Central memory CD8-positive, alpha-beta T cell (primary cell): ENCODE measurements around the gene CXCL13.

ENCODE experiments used
- ATAC-seq: fragments of 150-1000 bp; cut with Tn5 transposase; replicated peaks from 2 replicates; pipeline ENCODE4 v1.10.0; 2022; ENCODE audit warnings: mild to moderate bottlenecking, moderate FRiP score, moderate number of reproducible peaks; ENCODE audit not compliant: poor library complexity, severe bottlenecking; ENCODE audit errors: extremely low read depth
- DNase-seq, 2 donors: peaks; one replicate each; pipeline ENCODE4 v3.0.0; 2021; ENCODE audit warnings: low spot score in 2 of 2
- H3K27ac Mint-ChIP-seq: one replicate; pipeline ENCODE4 v1.8.0; 2022; ENCODE audit warnings: low read depth, mild to moderate bottlenecking, moderate library complexity, mixed read lengths
- H3K27me3 Mint-ChIP-seq: one replicate; pipeline ENCODE4 v1.8.0; 2022; ENCODE audit warnings: mixed read lengths
- H3K36me3 Mint-ChIP-seq: one replicate; pipeline ENCODE4 v1.8.0; 2022; ENCODE audit warnings: mild to moderate bottlenecking, moderate library complexity, mixed read lengths; ENCODE audit not compliant: insufficient read depth
- H3K4me1 Mint-ChIP-seq: one replicate; pipeline ENCODE4 v1.8.0; 2022; ENCODE audit warnings: mixed read lengths
- H3K4me3 Mint-ChIP-seq: one replicate; pipeline ENCODE4 v1.8.0; 2022; ENCODE audit warnings: mild to moderate bottlenecking, moderate library complexity, mixed read lengths
- H3K9me3 Mint-ChIP-seq: one replicate; pipeline ENCODE4 v1.8.0; 2022; ENCODE audit warnings: mixed read lengths

CXCL13 gene

GRCh38 chr4:77582711-77583110, 22.9 kb upstream of the CXCL13 start:
- peak overlapping the region; percentile 4 for H3K27ac Mint-ChIP-seq
- ATAC-seq, result no peak
- H3K36me3 Mint-ChIP-seq, result peaks cover 4% of the 10 kb centered on the region
- no peaks in the 10 kb centered on the region for H3K9me3 Mint-ChIP-seq
- peaks cover 15% of the 10 kb centered on the region for H3K4me1 Mint-ChIP-seq
- H3K4me3 Mint-ChIP-seq, result no peak overlapping the region
- H3K27me3 Mint-ChIP-seq, result peaks cover 20% of the 10 kb centered on the region
- no peak for DNase-seq

DNA sequence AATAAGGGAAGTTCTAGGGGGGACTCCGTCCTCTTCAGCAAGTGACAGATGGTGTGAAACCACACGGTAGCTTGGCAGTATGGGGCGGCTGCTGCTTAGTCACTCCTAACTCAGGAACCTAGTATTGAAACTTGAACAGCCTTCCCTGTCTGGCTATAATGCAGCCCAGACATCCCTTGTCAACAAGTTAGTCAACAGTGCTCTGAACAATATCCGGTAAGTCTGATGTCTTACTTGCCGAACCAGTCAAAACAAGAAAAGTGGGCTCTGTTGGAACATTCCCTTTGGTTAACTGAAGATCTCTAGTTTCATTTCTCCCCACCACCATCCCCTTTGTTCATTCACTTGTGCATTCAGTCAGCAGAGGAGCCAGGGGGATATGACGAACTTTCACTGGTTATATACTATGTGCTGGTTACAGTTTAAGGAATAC, 18.7 kb upstream of the CXCL13 start:
- DNase-seq, result peak in 1 of 2 donors; percentile 63
- peak; percentile 96 for ATAC-seq
- Mint-ChIP-seq H3K4me1 (peaks cover 15% of the 10 kb centered on the region), H3K27me3 (peaks cover 8% of the 10 kb centered on the region), H3K27ac (peak overlapping the region; percentile 85), H3K36me3 (peaks cover 4% of the 10 kb centered on the region), H3K9me3 (no peaks in the 10 kb centered on the region), H3K4me3 (peak overlapping the region; percentile 31)

- H3K9me3 Mint-ChIP-seq, result no peaks in the 10 kb centered on the region
- H3K36me3 Mint-ChIP-seq, result peaks cover 4% of the 10 kb centered on the region
- DNase-seq, result no peak
These were observed 15.1 kb upstream of the CXCL13 start for GRCh38 chr4:77590482-77590881.

DNA sequence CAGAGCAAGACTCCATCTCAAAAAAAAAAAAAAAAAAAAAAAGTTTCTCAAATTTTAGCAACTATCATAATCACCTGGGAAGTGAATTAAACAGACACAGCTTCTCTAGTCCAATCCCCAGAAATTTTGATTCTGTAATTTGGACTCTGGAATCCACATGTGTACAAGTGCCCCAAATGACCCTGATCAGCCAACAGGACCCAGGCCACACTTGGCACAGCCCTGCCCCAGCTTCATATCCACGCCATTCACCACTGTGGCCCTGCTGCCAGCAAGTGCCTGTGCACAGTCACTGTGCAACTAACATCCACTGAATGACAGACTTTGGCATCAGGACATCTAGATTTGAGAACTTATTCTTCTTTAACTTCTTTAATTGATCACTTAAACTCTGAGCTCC, 14.1 kb upstream of the CXCL13 start:
- no peak overlapping the region for H3K4me3 Mint-ChIP-seq
- ATAC-seq (no peak), DNase-seq (no peak)
- H3K9me3 Mint-ChIP-seq, result no peaks in the 10 kb centered on the region
- no peaks in the 10 kb centered on the region for H3K27me3 Mint-ChIP-seq
- H3K4me1 Mint-ChIP-seq, result peaks cover 38% of the 10 kb centered on the region
- no peak overlapping the region for H3K27ac Mint-ChIP-seq
- H3K36me3 Mint-ChIP-seq, result peaks cover 4% of the 10 kb centered on the region

More at GRCh38 chr4:77590482-77590881, 15.1 kb upstream of the CXCL13 start:
- peaks cover 38% of the 10 kb centered on the region for H3K4me1 Mint-ChIP-seq
- no peak overlapping the region for H3K4me3 Mint-ChIP-seq
- no peaks in the 10 kb centered on the region for H3K27me3 Mint-ChIP-seq
- H3K27ac Mint-ChIP-seq, result no peak overlapping the region
- no peak for ATAC-seq

GRCh38 chr4:77593101-77593500, 12.5 kb upstream of the CXCL13 start:
- peak overlapping the region; percentile 63 for H3K27ac Mint-ChIP-seq
- H3K4me1 Mint-ChIP-seq, result peaks cover 28% of the 10 kb centered on the region
- H3K9me3 Mint-ChIP-seq, result no peaks in the 10 kb centered on the region
- H3K36me3 Mint-ChIP-seq, result no peaks in the 10 kb centered on the region
- no peaks in the 10 kb centered on the region for H3K27me3 Mint-ChIP-seq
- ATAC-seq (no peak), DNase-seq (no peak)
- peak overlapping the region; percentile 46 for H3K4me3 Mint-ChIP-seq

GRCh38 chr4:77593993-77594392, 11.6 kb upstream of the CXCL13 start:
- H3K9me3 Mint-ChIP-seq, result no peaks in the 10 kb centered on the region
- DNase-seq, result no peak
- peak overlapping the region; percentile 46 for H3K4me3 Mint-ChIP-seq
- peaks cover 28% of the 10 kb centered on the region for H3K4me1 Mint-ChIP-seq
- no peaks in the 10 kb centered on the region for H3K36me3 Mint-ChIP-seq
- ATAC-seq, result no peak
- H3K27me3 Mint-ChIP-seq, result no peaks in the 10 kb centered on the region
- peak overlapping the region; percentile 63 for H3K27ac Mint-ChIP-seq

DNA sequence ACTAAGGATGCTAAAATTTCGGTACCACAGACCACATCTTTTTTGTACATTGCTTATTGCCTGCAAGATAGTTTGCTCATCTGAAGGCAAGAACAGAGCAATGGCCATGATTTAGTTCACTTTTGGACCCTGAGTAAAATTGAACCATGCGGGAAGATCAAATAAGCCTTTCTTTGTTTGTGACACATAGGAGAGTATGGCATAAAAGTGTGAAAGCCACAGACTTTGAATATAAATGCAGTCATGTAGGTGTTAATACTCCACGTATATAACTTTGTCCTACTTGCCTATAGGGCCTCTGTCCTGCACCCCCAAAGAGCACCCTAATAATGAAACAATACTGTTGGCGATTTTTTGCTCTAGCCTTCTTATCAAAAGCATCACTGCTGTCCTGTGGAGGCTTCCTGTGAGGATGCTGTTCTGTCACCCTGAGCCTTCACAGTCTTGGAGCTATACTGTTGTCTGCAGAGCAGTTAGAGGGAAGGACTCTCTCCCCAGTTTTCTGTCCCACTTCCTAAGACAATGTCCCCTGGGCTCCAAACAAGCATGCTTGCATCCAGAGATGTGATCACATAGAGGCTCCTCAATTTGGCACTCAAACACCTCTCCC, 10.2 kb upstream of the CXCL13 start:
- ATAC-seq (peak; percentile 37), DNase-seq (no peak)
- H3K27me3 Mint-ChIP-seq, result no peaks in the 10 kb centered on the region
- no peaks in the 10 kb centered on the region for H3K9me3 Mint-ChIP-seq
- H3K27ac Mint-ChIP-seq, result no peak overlapping the region
- no peaks in the 10 kb centered on the region for H3K36me3 Mint-ChIP-seq
- peaks cover 28% of the 10 kb centered on the region for H3K4me1 Mint-ChIP-seq
- peak overlapping the region; percentile 19 for H3K4me3 Mint-ChIP-seq

- no peak overlapping the region for H3K4me3 Mint-ChIP-seq
- H3K36me3 Mint-ChIP-seq, result no peaks in the 10 kb centered on the region
- DNase-seq (no peak), ATAC-seq (no peak)
- peaks cover 12% of the 10 kb centered on the region for H3K4me1 Mint-ChIP-seq
- H3K9me3 Mint-ChIP-seq, result no peaks in the 10 kb centered on the region
- no peaks in the 10 kb centered on the region for H3K27me3 Mint-ChIP-seq
- H3K27ac Mint-ChIP-seq, result no peak overlapping the region
These were observed 6.2 kb upstream of the CXCL13 start for GRCh38 chr4:77599378-77599777.

GRCh38 chr4:77600521-77601451, 4.8 kb upstream of the CXCL13 start:
- Mint-ChIP-seq H3K36me3 (no peaks in the 10 kb centered on the region), H3K27me3 (no peaks in the 10 kb centered on the region), H3K4me3 (no peak overlapping the region), H3K4me1 (peaks cover 2% of the 10 kb centered on the region), H3K9me3 (no peaks in the 10 kb centered on the region), H3K27ac (no peak overlapping the region)
- DNase-seq (no peak), ATAC-seq (no peak)

- DNase-seq (no peak), ATAC-seq (no peak)
- no peak overlapping the region for H3K4me3 Mint-ChIP-seq
- no peaks in the 10 kb centered on the region for H3K9me3 Mint-ChIP-seq
- no peaks in the 10 kb centered on the region for H3K36me3 Mint-ChIP-seq
- no peak overlapping the region for H3K27ac Mint-ChIP-seq
- no peaks in the 10 kb centered on the region for H3K27me3 Mint-ChIP-seq
- H3K4me1 Mint-ChIP-seq, result no peaks in the 10 kb centered on the region
These were observed 3.9 kb upstream of the CXCL13 start for GRCh38 chr4:77601614-77602187.

- no peak overlapping the region for H3K4me3 Mint-ChIP-seq
- no peak for ATAC-seq
- H3K9me3 Mint-ChIP-seq, result no peaks in the 10 kb centered on the region
- no peak for DNase-seq
- no peak overlapping the region for H3K27ac Mint-ChIP-seq
- peaks cover 1% of the 10 kb centered on the region for H3K36me3 Mint-ChIP-seq
- peaks cover 39% of the 10 kb centered on the region for H3K27me3 Mint-ChIP-seq
- H3K4me1 Mint-ChIP-seq, result peaks cover under 1% of the 10 kb centered on the region
These were observed 7.6 kb downstream of the CXCL13 start for GRCh38 chr4:77613267-77613666.

DNA sequence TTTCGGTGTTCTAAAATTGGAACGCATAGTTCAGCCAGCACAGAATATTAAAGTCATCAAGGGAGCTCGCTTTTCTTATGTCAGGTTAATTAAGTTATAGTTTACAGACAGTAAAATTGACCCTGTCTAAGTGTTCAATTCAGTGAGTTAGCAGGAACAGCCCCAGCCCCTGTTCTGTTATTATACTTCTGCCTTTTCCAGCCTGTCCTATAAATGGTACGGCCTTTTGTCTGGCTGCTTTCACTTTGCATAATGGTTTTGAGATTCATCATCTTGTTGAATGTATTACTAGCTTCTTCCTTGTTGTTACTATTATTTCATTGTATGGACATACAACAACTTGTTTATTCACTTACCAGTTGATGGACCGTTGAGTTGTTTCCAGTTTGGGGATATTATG, 9.5 kb downstream of the CXCL13 start:
- Mint-ChIP-seq H3K27me3 (peaks cover 44% of the 10 kb centered on the region), H3K9me3 (no peaks in the 10 kb centered on the region), H3K4me1 (peaks cover 8% of the 10 kb centered on the region), H3K4me3 (no peak overlapping the region), H3K27ac (no peak overlapping the region), H3K36me3 (peaks cover 1% of the 10 kb centered on the region)
- no peak for DNase-seq
- no peak for ATAC-seq
